Iris pigment epithelial cell (primary cell): ENCODE data around the gene CDC14B.

Experiments
- DNase-seq: peaks from one replicate; pipeline ENCODE4 v3.0.0-alpha.2; 2011; ENCODE audit warnings: low read depth

CDC14B gene

DNA sequence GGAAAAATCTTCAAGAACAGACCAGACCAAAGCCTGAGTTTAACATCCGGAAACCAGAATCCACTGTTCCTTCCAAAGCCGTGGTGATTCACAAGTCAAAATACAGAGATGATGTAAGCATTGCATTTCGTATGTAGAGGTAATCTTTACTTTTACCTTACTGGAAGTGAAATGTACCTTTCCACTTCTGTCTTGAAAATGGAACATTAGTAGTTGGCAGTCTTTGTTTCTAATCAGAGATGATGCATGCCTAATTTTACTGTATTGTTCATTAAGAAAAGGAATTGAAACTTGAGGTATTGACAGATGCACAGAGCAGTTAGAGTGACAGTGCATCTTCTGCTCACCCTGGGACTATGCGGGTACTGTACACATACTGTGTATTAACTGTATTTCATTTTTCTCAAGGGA lies 135.1 kb downstream of the CDC14B start:
- peak; percentile 26 for DNase-seq

DNA sequence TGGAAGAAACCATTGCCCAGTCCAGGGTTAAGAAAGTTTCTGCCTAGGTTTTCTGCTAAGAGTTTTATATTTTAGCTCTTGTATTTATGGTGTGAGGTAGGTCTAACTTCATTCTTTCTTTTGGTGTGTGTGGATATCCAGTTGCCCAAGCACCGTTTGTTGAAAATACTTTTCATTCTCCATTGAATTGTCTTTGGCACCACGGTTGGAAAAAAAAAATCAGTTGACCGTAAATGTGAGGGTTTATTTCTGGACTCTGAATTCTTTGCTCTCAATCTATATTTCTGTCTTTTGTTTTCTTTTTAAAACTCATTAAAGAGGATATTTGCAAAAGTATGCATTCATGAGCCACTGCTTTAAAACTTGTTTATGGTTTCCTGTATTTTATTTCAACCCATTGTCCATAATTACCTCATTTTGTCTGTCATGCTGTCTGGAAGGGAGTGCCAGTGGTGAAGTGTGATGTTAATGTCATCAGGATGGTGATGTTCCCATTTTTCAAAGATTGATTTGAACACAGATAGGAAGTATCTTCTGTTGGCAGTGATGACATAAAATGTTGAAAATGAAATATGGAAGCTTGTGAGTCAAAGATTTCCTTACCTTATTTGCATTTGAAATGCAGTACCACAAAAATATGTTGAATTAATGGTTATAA lies 135.8 kb downstream of the CDC14B start:
- DNase-seq, result no peak

DNA sequence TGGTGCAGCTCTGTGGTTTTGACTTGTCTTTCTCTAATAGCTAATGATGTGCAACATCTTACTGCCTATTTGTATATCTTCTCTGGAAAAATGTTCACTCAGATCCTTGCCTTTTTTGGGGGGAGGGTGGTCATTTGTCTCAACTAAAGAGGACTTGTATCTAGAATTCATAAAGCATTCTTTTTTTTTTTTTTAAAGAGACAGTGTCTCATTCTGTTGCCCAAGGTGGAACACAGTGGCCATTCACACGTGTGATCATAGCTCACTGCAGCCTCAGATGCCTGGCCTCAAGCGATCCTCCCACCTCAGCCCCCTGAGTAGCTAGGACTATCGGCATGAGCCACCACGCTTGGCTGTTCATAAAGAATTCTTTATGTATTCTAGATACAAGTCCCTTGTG lies 136.4 kb downstream of the CDC14B start:
- DNase-seq, result no peak

DNA sequence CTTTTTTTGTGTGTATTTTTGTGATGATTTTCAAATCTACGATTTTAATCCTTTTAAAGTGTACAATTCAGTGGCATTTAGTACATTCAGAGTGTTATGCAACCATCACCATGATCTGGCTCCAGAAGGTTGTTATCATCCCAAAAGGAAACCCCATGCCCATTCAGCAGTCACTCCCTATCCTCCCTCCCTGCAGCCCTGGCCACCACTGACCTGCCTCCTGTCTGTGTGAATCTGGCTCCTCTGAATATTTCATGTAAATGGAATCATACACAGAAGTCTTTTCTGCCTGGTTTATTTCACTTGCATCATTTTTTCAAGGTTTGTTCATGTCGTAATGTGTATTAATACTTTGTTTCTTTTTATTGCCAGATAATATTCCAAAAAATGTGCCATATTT lies 137.2 kb downstream of the CDC14B start:
- no peak for DNase-seq

DNA sequence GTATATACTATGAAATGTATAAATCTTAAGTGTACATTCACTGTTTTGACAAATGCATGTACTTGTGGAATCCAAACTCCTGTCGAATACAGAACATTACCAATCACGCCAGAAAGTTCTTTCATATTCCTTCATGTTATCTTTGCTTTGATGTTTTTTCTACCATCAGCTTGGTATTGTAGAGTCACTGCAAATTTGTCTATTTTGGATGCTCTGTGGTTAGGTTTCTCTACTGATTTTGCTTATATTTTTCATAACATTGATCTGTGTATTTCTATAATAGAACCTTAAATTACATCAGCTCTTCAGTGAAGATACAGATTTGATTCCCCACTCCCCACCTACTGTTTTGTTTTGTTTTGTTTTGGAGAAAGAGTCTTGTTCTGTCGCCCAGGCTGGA lies 138.9 kb downstream of the CDC14B start:
- no peak for DNase-seq

DNA sequence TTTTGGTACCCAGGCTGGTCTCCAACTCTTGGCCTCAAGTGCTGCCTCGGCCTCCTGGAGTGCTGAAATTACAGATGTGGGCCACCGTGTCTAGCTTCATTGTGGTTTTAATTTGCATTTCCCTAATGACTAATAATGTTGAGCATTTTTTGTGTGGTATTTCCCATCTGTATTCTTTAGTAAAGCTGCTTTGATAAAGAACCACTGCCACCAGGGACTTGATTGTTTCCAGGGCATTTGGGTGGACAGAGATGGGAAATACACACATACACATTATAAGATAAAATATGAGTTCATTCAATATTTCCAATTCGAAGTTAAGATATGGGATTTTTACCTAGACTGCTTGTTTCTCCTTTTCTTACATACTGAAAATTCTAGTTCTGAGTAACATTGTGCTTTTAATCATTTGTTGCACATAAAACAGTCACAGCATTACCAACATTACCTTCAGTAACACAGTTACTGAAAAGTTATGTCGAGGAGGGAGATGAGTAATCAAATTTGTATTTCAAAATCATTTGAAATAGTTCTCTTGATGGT lies 140.7 kb downstream of the CDC14B start:
- peak; percentile 56 for DNase-seq

DNA sequence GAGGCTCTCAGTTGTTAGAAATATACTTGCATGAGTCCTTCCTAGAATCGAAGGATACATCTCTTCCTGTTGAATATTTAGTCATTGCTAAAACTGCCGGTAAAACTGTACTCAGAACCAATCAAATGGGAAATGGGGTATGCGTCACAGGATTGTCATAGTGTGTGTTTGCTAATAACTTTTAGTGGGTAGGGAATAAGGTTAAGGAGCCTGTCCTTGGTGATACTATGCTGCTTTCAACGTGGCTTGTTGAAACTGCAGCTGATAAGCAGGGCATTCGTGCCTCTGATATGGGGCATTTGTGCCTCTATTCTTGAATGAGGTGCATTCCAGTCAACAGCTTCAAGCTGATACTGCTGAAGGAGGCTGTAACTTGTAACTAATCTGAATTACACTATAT lies 143.1 kb downstream of the CDC14B start:
- peak; percentile 43 for DNase-seq

DNA sequence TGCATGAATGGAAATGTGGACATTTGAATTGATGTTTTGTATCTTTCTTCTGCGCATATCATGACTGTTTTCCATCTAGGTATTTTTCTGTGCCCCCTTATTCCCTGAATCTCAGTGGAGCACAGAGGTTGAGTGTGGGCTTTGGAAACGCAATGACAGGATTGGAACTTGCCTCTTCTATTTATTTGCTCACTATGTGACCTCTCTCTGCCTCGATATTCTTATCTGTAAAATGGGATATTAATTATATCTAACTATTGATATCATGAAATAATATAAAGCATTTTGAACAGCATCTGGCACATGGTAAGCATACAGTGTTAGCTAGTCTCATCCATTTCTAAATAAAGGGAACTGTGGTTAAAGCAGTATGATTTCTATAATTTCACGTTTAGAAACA lies 143.6 kb downstream of the CDC14B start:
- no peak for DNase-seq

DNA sequence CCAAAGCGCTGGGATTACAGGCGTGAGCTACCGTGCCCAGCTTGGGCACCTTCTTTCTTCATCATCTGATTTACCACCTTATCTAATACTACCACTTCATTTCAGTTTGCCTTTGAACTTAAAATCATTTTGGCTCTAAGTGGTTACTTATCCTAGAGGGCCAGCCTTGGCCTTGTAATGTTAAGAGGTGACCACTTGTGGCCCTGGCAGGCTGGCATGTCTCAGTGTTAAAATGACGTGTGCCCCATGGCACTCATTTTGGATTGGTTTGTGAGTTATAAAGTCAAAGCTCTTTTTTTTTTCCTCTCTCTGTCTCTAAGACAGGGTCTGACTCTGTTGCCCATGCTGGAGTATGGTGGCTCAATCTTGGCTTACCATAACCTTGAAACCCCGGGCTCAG lies 151.9 kb downstream of the CDC14B start:
- DNase-seq, result no peak

DNA sequence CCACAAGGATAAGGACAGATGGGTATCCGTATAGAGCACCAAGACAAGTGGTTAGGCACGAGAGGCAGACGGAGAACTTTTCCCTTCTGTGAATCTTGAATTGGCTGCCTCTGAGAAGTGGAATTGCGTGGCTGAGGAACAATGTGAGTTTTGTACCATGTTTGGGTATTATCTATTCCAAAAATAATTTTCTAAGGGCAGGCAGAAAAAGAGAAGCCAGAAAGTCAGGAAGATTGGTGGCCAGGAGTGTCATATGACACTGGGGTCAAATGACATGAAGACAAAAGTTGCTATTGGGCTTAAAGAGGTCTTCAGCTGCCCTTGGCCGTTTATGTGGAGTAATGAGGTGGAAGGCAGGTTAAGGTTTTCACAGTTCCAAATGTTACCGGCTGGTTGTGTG lies 155.2 kb downstream of the CDC14B start:
- no peak for DNase-seq

DNA sequence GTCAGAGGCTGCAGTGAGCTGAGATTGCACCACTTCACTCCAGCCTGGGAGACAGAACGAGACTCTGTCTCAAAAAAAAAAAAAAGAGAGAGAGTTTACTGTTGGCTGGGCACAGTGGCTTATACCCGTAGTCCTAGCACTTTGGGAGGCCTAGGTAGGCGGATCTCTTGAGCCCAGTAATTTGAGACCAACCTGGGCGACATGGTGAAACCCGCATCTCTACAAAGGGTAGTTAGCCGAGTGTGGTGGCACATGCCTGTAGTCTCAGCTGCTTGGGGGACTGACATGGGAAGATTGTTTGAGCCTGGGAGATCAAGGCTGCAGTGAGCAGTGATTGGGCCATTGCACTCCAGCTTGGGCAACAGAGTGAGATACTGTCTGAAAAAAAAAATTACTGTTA lies 157.1 kb downstream of the CDC14B start:
- no peak for DNase-seq

DNA sequence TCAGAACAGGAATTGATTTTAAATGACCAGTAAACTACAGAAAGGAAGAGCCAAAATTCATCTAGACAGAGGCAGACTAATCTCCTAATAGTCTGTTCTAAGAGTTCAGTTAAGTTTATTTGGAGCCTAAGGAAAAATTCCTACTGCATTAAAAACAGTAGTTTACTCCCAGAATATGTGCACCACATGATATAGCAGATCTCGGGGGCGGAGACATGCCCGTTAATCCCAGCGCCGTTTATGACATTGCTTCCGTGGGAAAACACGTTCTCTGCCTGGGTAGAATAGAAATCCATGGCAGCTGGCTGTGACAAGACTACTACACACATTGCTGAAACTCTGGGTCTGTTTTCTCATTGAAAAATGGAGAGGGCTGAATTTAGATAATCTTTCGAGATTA lies 158.3 kb downstream of the CDC14B start:
- DNase-seq, result peak; percentile 47

DNA sequence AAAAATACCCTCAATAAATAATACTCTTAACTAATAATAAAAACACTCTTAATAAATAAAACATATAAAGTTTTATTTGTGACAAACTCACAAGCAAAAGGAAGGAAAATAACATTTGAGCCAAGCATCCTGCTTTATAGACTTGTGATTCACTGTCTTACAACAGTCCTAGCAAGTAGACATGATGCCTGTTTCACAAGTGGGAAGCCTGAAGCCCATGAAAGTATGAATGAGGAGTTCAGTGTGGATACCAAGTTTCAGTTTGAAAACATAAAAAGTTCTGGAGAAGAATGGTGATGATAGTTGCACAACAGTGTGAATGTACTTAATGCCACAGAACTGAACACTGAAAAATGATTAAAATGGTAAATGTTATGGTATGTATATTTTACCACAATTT lies 158.8 kb downstream of the CDC14B start:
- peak; percentile 84 for DNase-seq

DNA sequence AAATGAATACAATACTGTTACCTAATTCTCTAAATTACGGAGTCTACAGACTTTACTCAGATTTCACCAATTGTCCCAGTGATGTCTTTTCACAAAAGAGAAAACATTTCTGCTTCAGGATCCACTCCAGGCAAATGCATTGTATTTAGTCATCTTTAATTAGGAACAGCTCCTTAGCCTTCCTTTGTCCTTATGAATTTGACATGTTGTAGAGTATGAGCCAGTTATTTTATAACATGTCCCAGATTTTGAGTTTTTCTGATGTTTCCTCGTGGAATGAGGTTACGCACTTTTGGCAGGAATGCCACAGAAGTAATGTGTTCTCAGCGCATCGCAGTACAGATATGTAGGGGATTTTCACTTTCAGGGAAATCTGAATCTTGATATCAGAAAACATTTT lies 159.2 kb downstream of the CDC14B start:
- no peak for DNase-seq

DNA sequence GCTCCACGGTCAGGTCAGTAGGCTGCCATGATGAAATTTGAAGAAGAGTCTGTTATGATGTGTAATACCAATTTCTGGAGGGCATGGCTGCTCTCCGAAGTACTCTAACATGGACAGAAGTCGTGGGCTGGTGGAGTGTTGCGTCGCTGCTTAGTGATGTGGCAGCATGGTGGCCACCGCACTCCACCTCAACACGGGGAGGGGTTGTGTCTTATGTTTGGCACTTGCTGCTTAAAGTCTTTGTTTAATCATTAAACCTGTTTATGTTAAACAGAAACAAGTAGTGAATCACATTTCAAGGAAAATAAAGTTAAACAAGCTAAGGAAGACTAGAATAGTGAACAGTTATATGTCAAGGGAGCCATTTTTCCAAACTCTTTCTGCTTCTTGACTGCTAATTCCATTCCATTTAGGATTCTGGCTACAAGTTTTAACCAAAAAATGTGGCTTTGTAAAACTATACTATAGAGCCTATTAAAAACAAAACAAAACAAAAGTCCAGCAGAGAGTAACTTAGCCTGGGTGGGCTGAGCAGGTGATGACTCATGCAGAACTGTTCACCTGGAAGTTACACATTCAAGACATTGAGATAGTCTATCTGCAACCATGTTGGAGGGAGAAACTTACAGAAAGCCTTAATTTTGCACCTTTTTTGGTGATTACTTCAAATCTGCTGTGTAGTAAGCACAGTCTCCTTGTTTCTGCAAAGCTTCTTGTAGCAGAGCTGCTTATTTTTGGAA lies 160.2 kb downstream of the CDC14B start:
- no peak for DNase-seq

DNA sequence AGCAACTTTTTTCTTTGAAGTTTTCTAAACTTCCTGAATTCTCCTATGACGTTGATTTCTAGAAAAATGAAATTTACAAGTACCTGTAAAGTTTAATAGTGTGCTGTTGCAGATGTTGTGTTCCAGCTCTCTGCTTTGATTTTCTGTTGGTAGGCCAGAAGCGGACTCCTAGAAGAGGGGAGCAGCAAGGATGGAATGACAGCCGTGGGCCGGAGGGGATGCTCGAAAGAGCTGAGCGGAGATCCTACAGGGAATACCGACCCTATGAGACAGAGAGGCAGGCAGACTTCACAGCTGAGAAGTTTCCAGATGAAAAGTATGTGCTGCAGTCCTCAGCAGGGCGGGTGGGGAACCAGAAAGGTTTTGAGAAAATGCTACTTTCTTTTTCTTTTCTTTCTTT lies 161.4 kb downstream of the CDC14B start:
- DNase-seq, result no peak

DNA sequence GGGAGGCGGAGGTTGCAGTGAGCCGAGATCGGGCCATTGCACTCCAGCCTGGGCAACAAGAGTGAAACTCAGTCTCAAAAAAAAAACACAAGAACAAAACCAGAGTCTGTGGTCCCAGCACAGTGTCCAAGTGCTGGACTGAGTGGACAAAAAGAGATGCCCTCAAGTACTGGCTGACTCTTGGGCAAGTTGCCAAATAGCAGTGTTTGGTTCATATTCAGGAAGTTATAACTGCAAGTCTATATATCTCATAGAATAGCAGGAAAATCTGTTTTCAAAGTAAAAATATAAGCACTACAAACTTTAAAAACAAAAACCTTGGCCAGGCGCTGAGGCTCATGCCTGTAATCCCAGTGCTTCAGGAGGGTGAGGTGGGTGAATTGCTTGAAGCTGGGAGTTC lies 162.4 kb downstream of the CDC14B start:
- DNase-seq, result no peak

DNA sequence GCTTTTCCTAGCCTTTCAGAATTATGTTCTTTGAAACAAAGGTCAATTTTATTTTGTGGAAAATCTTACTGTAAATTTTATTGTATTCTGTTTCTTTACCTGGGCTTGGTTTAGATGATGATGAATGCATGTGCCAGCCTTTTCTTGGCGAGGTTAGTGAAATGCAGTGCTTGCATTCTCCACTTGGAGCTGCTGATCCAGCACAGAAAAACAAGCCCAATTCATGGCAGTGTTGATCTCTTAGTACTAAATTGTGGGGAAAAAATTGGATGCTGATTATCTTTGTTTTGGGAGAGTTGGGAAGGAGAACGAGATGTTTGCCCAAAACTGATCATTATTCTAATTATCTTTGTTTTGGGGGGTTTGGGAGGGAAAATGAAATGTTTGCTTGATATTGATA lies 166.0 kb downstream of the CDC14B start:
- peak; percentile 53 for DNase-seq

DNA sequence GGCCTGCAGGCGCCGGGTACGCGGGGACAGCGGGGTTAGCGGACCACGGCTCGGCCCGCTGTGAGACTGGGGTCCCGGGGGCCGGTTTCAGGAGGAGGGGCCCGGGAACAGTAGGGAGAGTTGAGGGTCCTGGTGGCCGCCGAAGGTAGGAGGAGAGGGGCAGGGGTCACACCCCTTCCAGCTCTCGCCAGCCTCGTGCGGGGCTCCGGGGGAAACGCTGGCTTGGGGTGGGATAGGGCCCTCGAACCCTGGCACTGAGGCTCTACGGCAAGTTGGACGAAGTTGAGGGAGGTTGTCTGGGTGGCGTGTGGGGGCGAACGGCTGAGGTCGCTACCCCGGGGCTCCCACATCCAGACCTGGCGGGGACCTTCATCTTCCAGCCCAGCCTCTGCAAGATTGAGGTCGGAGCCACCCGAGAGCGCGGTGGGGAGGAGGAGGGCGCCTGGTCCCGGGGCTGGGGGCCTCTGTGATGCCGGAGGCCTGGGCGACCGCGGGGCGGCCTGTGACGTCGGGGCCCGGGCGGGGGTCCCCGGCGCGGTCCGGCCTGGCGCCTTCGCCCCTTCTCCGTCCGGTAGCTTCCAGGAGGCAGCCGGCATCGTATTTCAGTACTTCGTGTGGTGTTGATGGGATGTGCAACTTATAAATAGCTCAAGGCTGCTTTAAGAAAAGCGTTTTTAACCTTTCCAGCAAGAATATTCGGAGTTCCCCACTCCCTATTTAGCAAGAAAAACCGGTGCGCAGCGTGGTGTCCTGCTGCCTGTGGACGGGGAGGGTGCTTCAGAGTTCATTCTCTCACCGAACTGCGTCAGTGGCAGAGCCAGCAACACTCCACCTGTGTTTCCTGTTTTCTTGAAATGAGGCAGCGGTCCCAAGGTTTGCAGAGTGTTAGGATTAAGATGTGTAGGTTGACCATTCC lies 168.8 kb downstream of the CDC14B start:
- DNase-seq, result peak; percentile 61
